Adrenal gland (tissue), 12 donors: ENCODE measurements around the gene VPS9D1. TPM values are rescaled to one million over a fixed set of nuclear protein-coding genes. Genes with fewer than 3 reads are reported as not detected.

Source experiments
- DNase-seq, 7 donors: peaks; one replicate each; pipeline ENCODE4 v3.0.0-alpha.2; 2019 to 2020
- H3K27ac ChIP-seq, 5 donors: fragments of 200-600 bp; sonication (generic) in 4 of 5; 1 replicate in 3 of 5; 2 replicates in 2 of 5; pipeline versions ENCODE4 v1.5.1 to v1.8.0; 2016 to 2020; ENCODE audit warnings: mild to moderate bottlenecking in 1 of 5
- H3K27me3 ChIP-seq: fragments of 200-600 bp; 2 replicates; pipeline ENCODE4 v1.8.0; 2021
- H3K36me3 ChIP-seq, 2 donors: fragments of 200-600 bp; replicated peaks in 1 of 2; 1 replicate in 1 of 2; 2 replicates in 1 of 2; pipeline versions ENCODE4 v1.5.1 to v1.8.0; 2018 to 2022
- H3K4me1 ChIP-seq, 2 donors: fragments of 200-600 bp; replicated peaks in 1 of 2; 1 replicate in 1 of 2; 2 replicates in 1 of 2; pipeline versions ENCODE4 v1.5.1 to v1.8.0; 2018 to 2021
- H3K4me3 ChIP-seq, 4 donors: fragments of 200-600 bp; sonication (generic) in 3 of 4; one replicate each; pipeline ENCODE4 v1.5.1; 2016 to 2018
- H3K9me3 ChIP-seq, 3 donors: fragments of 200-600 bp; sonication (generic) in 1 of 3; replicated peaks in 1 of 3; 1 replicate in 2 of 3; 2 replicates in 1 of 3; pipeline versions ENCODE4 v1.5.1 to v1.8.0; 2016 to 2021
- POLR2A ChIP-seq, 2 donors: fragments of 450-650 bp; IDR thresholded peaks; one replicate each; pipeline ENCODE4 v1.6.1; 2017; ENCODE audit warnings: antibody characterized with exemption in 2 of 2, mild to moderate bottlenecking in 2 of 2, moderate library complexity in 1 of 2
- WGBS, 4 donors: extraction: QIAGEN DNeasy Blood & Tissue Kit in 2 of 4; methylation state at CpG; one replicate each; pipeline versions ENCODE4 v1.1.5 to v1.1.7; 2013 to 2017; 5-methylcytosine and 5-hydroxymethylcytosine counted together
- intact Hi-C, 2 donors: fragments of 100-400 bp; cut with DNase I; formaldehyde crosslinking; loops; one replicate each; pipeline versions ENCODE4 v1.14.1 to v1.15.0; 2022 to 2023
- polyA plus RNA-seq, 3 donors: library from polyadenylated mRNA; stranded (reverse); fragments of 200-250 nt in 2 of 3; fragments of 350-450 nt in 1 of 3; fragmentation: Illumina TruSeq in 1 of 3; extraction: RNeasy Lipid Tissue Mini Kit (QIAGEN cat#74804) in 1 of 3; gene quantifications; one replicate each; pipeline ENCODE4 v1.2.3, GENCODE V29; 2013 to 2014
- total RNA-seq, 9 donors: library from RNA; depleted of rRNA in 4 of 9; stranded (reverse); fragments of >200 nt in 4 of 9; fragments of 120-200 nt in 1 of 9; fragmentation: NEBNext Ultra II Directional in 1 of 9; extraction: Animal tissue kit (Norgen Biotek cat#: 25700) in 1 of 9; gene quantifications; one replicate each; pipeline versions ENCODE4 v1.1.0 to v1.2.4, GENCODE V29; 2013 to 2023
- TF ChIP-seq, protein P1 (sequence below), 6 experiments: fragments of 450-650 bp in 4 of 6; fragments of 200-600 bp in 2 of 6; sonication (generic) in 1 of 6; IDR thresholded peaks; 1 replicate in 5 of 6; 2 replicates in 1 of 6; pipeline versions ENCODE4 v1.5.1 to v1.8.0; 2016 to 2021; ENCODE audit warnings: antibody characterized with exemption in 6 of 6, mild to moderate bottlenecking in 2 of 6, moderate library complexity in 1 of 6
- donor health status: healthy with polysubstance abuse.
- donor health status: Bipolar disorder and iron deficiency.
- donor health status: DM: yes; HTN: yes; CAD: no.
- donor health status: DM: no; HTN: no; CAD: no.
- donor health status: DM: no; HTN: no; CAD: no.
- donor health status: DM: yes; HTN: yes; CAD: no.

Gene VPS9D1
- total and polyA plus RNA-seq, 12 donors, result 3.9 to 102 (median 23.2) TPM

DNA sequence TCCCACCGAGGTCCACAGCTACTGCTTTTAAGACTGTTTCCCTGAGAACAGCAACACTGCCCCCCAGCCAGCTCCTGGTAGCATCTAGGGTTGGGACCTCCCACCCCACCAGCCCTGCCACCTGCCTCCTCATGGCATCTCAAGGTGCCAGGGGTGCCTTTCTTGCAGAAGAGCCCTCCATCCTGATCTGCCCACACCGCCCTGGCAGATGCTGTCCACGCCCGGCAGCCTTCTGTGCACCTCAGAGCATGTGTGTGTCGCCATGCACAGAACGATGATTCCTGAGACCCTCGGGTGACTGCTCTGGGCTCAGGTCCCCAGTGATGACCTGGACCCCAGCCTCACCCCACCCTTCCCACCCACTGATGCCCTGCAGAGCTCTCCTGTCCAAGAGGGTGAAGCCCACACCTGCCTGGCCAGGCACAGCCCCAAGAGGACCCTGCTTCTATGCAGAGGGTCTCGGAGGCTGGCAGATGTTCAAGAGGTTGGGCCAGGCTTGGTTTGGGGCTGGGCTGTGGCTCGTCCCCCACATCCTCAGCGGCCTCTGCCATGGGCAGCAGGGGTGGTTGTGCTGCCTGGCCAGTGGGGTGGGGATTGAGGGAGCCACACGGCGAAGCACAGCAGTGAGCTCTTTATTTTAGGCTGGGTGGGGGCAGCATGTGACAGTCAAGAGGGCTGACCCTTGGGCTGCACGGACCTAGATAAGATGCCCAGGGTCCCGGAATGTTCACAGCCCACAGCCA is 14.0 kb downstream of the VPS9D1 start:
- intact Hi-C loops, result loop anchor here (5.0 to 10.0 kb wide), 3 partner anchors 86 to 158 kb away; no protein-coding TSS in a partner anchor
- Histone ChIP-seq H3K4me1 (peaks cover under 1 to 3% of the 10 kb centered on the region in 2 donors), H3K27me3 (no peaks in the 10 kb centered on the region), H3K27ac (no peak overlapping the region), H3K9me3 (no peaks in the 10 kb centered on the region), H3K36me3 (no peaks in the 10 kb centered on the region), H3K4me3 (no peak overlapping the region)
- TF ChIP-seq, protein P1, sequence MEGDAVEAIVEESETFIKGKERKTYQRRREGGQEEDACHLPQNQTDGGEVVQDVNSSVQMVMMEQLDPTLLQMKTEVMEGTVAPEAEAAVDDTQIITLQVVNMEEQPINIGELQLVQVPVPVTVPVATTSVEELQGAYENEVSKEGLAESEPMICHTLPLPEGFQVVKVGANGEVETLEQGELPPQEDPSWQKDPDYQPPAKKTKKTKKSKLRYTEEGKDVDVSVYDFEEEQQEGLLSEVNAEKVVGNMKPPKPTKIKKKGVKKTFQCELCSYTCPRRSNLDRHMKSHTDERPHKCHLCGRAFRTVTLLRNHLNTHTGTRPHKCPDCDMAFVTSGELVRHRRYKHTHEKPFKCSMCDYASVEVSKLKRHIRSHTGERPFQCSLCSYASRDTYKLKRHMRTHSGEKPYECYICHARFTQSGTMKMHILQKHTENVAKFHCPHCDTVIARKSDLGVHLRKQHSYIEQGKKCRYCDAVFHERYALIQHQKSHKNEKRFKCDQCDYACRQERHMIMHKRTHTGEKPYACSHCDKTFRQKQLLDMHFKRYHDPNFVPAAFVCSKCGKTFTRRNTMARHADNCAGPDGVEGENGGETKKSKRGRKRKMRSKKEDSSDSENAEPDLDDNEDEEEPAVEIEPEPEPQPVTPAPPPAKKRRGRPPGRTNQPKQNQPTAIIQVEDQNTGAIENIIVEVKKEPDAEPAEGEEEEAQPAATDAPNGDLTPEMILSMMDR (IDR thresholded peaks at IDR 0.05), result no peak
- TF ChIP-seq POLR2A (IDR thresholded peaks at IDR 0.05), result no peak
- 78 to 82% (median 79%) methylated on average over 7 to 14 of the region's 14 CpGs for WGBS, 4 donors
- DNase-seq, result no peak

DNA sequence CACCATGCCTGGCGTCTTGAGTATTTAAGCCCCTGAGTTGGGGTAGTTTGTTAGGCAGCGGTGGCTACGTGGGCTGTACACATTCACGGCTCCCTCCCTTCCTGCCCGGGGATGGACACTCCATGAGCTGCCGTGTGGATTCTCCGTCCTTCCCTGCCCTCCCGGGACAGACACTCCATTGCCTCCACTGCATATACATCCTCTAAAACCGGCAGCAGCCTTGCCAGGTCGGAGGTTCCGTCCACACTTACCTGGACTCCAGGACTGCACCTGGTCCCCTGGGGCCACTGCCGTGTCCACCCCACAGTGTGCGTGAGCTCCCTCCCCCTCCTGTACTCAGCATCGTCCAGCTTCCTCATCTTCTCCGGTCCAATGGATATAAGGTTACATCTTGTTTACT is 15.7 kb downstream of the VPS9D1 start:
- no peaks in the 10 kb centered on the region for H3K27me3 ChIP-seq
- TF ChIP-seq, protein P1 (IDR thresholded peaks at IDR 0.05), result no peak
- TF ChIP-seq POLR2A (IDR thresholded peaks at IDR 0.05), result no peak
- no peak overlapping the region for H3K27ac ChIP-seq
- no peaks in the 10 kb centered on the region for H3K36me3 ChIP-seq
- WGBS, 4 donors, result 65 to 75% (median 74%) methylated on average over 10 to 15 of the region's 15 CpGs
- no peaks in the 10 kb centered on the region for H3K9me3 ChIP-seq
- DNase-seq, result no peak
- H3K4me3 ChIP-seq, result no peak overlapping the region
- intact Hi-C loops, result loop anchor here (2.0 to 10.0 kb wide), 4 partner anchors 87 to 160 kb away; no protein-coding TSS in a partner anchor
- H3K4me1 ChIP-seq, result peaks cover 7 to 12% of the 10 kb centered on the region in 2 donors

DNA sequence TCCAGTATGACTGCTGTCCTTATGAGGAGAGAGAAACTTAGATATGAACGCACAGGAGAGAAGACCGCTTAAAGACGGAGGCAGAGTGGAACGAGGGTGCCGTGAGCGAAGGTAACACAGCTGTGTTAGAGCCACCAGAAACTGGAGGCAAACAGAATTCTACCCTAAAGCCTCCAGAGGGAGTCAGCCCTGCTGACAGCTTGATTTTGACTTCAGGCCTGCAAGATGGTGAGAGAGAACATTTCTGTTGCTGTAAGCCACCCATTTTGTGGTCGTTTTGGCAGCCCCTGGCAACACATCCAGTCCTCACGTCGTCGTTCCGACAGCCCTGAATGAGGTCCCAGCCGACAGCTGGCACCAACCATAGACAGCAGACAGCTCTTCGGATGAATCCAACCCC is 16.4 kb downstream of the VPS9D1 start:
- Histone ChIP-seq H3K4me3 (no peak overlapping the region), H3K36me3 (no peaks in the 10 kb centered on the region), H3K9me3 (no peaks in the 10 kb centered on the region), H3K27ac (no peak overlapping the region), H3K27me3 (no peaks in the 10 kb centered on the region), H3K4me1 (peaks cover 10 to 17% of the 10 kb centered on the region in 2 donors)
- no peak for TF ChIP-seq POLR2A (IDR thresholded peaks at IDR 0.05)
- TF ChIP-seq, protein P1 (IDR thresholded peaks at IDR 0.05), result no peak
- DNase-seq, result no peak
- 72 to 80% (median 75%) methylated on average over 11 to 13 of the region's 13 CpGs for WGBS, 4 donors
- intact Hi-C loops, result loop anchor here (2.0 to 10.0 kb wide), 2 partner anchors 155 to 161 kb away; no protein-coding TSS in a partner anchor

DNA sequence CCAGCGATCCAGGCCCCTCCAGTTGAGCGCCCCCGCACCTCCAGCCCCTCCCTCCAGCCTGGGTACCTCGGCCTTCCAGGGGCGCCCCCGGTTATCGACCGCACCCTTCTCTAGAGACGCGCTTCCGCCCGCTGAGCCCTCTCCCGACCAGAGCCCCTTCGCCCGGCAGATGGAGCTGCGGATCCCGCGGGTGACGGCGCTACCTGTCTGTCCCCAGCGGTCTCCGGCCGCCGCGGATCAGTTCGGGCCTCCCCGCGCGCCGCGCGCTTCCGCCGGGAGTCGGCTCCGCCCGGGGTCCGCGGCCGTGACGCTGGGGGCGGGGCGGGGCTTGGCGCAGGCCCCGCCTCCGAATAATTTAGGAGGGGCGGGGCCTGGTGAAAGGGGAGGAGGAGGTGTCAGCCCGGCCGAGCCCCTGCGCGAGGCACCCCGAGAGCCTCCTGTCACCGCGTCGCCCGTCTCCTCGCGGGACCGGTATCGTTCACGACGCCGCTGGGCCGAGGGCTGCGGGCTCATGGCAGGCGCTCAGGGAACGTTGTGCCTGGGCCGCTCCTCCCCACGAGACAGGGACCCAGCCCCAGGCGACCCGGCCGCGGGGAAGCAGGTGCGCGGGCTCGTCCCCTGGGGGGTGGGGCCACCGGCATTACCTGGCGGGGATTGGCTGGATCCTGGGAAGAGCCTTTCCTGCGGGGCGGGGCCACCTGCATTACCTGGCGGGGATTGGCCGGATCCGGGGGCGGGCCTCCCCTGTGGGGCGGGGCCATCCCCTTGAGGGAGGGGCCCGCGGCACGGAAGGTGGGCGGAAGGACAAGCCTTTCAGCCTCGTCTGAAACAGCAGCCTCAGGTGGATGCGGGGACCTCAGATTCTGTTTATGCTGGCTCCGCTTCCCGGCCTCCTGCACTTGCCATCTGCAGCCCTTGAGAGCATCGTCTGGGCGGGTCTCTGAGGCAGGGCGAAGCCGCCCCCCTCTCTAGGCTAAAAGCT is 19.0 kb downstream of the VPS9D1 start, which contains the start of gene SPATA2L:
Gene SPATA2L, minus strand, starts transcription at position 281 of the 982 bp plus-strand sequence. CDS start 473 bp downstream, outside the sequence.
- intact Hi-C loops, result loop anchor here in 1 of 2 donors (10.0 kb wide), 1 partner anchor 163 kb away; no protein-coding TSS in a partner anchor
- peaks cover 10 to 17% of the 10 kb centered on the region in 2 donors for H3K4me1 ChIP-seq
- H3K36me3 ChIP-seq, result peaks cover 0 to 7% of the 10 kb centered on the region in 2 donors
- TF ChIP-seq, protein P1 (IDR thresholded peaks at IDR 0.05), result peak in 1 of 6 experiments; percentile 22
- TF ChIP-seq POLR2A (IDR thresholded peaks at IDR 0.05), result peak; percentile 71 to 86
- H3K27me3 ChIP-seq, result no peaks in the 10 kb centered on the region
- no peaks in the 10 kb centered on the region for H3K9me3 ChIP-seq
- peak; percentile 95 to 97 (median 96) for DNase-seq
- peak within 1 kb of the TSS in 3 of 4 donors; percentile 33 to 73 (median 50) for H3K4me3 ChIP-seq
- peak within 1 kb of the TSS; percentile 33 to 88 (median 74) for H3K27ac ChIP-seq
- WGBS, 4 donors, result 1 to 2% (median 1%) methylated on average over 15 to 97 of the region's 97 CpGs; no CpG with 5 or more reads in 1 of the 4 donors
